Testis (tissue), 3 donors: ENCODE measurements around the gene CFAP46. TPM values are rescaled to one million over a fixed set of nuclear protein-coding genes. Genes with fewer than 3 reads are reported as not detected.

Experiments used
- DNase-seq: peaks from one replicate; pipeline ENCODE4 v3.0.0-alpha.2; 2019
- H3K27ac ChIP-seq, 2 donors: fragments of 200-600 bp; sonication (generic); one replicate each; pipeline ENCODE4 v1.5.1; 2019
- H3K27me3 ChIP-seq: fragments of 200-600 bp; sonication (generic); one replicate; pipeline ENCODE4 v1.5.1; 2019
- H3K36me3 ChIP-seq: fragments of 200-600 bp; sonication (generic); one replicate; pipeline ENCODE4 v1.5.1; 2017; ENCODE audit warnings: low read depth; ENCODE audit errors: missing control alignments
- H3K4me1 ChIP-seq: fragments of 200-600 bp; sonication (generic); one replicate; pipeline ENCODE4 v1.5.1; 2019
- H3K4me3 ChIP-seq, 2 donors: fragments of 200-600 bp; sonication (generic); one replicate each; pipeline ENCODE4 v1.5.1; 2017 to 2019
- H3K9me3 ChIP-seq: fragments of 200-600 bp; sonication (generic); one replicate; pipeline ENCODE4 v1.5.1; 2017
- CTCF ChIP-seq, 3 experiments: fragments of 450-650 bp in 2 of 3; fragments of 200-600 bp in 1 of 3; sonication (generic) in 1 of 3; IDR thresholded peaks; one replicate each; pipeline ENCODE4 v1.5.1; 2016 to 2019; ENCODE audit warnings: antibody characterized with exemption in 3 of 3, mild to moderate bottlenecking in 2 of 3, moderate library complexity in 1 of 3
- POLR2A ChIP-seq: fragments of 450-650 bp; IDR thresholded peaks from one replicate; pipeline ENCODE4 v1.6.1; 2017; ENCODE audit warnings: antibody characterized with exemption, mild to moderate bottlenecking, moderate library complexity
- WGBS, 2 donors: methylation state at CpG; one replicate each; pipeline ENCODE4 v1.1.5; 2018; 5-methylcytosine and 5-hydroxymethylcytosine counted together
- intact Hi-C: fragments of 100-400 bp; cut with DNase I; formaldehyde crosslinking; loops from one replicate; pipeline ENCODE4 v1.15.1; 2023; ENCODE audit warnings: low total_unique reads
- polyA plus RNA-seq: library from polyadenylated mRNA; stranded (reverse); fragments of 350-450 nt; fragmentation: Illumina TruSeq; extraction: RNeasy Lipid Tissue Mini Kit (QIAGEN cat#74804); gene quantifications from one replicate; pipeline ENCODE4 v1.2.3, GENCODE V29; 2014; ENCODE audit warnings: low read depth, low replicate concordance; ENCODE audit not compliant: insufficient read depth
- total RNA-seq, 2 donors: library from RNA; depleted of rRNA; stranded (reverse); fragments of >200 nt; gene quantifications; one replicate each; pipeline ENCODE4 v1.2.3, GENCODE V29; 2016

Gene CFAP46
- total and polyA plus RNA-seq, 3 donors from 2014 or later, result 36.0 to 67.6 (median 59.0) TPM

GRCh38 chr10:132955479-132955878, 13.1 kb upstream of the CFAP46 start:
- TF ChIP-seq CTCF (IDR thresholded peaks at IDR 0.05), result no peak
- no peak for TF ChIP-seq POLR2A
- H3K27ac ChIP-seq, result no peak overlapping the region
- H3K9me3 ChIP-seq, result no peaks in the 10 kb centered on the region
- WGBS, 2 donors, result 92 to 96% methylated on average over 11 of the region's 11 CpGs
- intact Hi-C loops, result no loop called here
- no peak overlapping the region for H3K4me3 ChIP-seq
- no peaks in the 10 kb centered on the region for H3K36me3 ChIP-seq
- DNase-seq, result no peak
- H3K4me1 ChIP-seq, result no peaks in the 10 kb centered on the region
- H3K27me3 ChIP-seq, result no peaks in the 10 kb centered on the region

GRCh38 chr10:132953428-132953827, 11.1 kb upstream of the CFAP46 start:
- no peak for TF ChIP-seq CTCF (IDR thresholded peaks at IDR 0.05)
- no peak for TF ChIP-seq POLR2A
- Histone ChIP-seq H3K4me1 (no peaks in the 10 kb centered on the region), H3K9me3 (no peaks in the 10 kb centered on the region), H3K27ac (no peak overlapping the region), H3K27me3 (no peaks in the 10 kb centered on the region), H3K36me3 (no peaks in the 10 kb centered on the region), H3K4me3 (no peak overlapping the region)
- 43 to 51% methylated on average over 5 of the region's 5 CpGs for WGBS, 2 donors
- no peak for DNase-seq
- intact Hi-C loops, result no loop called here

- DNase-seq, result no peak
- TF ChIP-seq POLR2A (no peak), CTCF (IDR thresholded peaks at IDR 0.05) (no peak)
- H3K27ac ChIP-seq, result no peak overlapping the region
- WGBS, 2 donors, result 88 to 91% methylated on average over 5 to 12 of the region's 12 CpGs
- H3K9me3 ChIP-seq, result no peaks in the 10 kb centered on the region
- no peak overlapping the region for H3K4me3 ChIP-seq
- no peaks in the 10 kb centered on the region for H3K4me1 ChIP-seq
- no peaks in the 10 kb centered on the region for H3K36me3 ChIP-seq
- intact Hi-C loops, result no loop called here
- H3K27me3 ChIP-seq, result no peaks in the 10 kb centered on the region
Observed at GRCh38 chr10:132951926-132952325, 9.6 kb upstream of the CFAP46 start.

- 76 to 83% methylated on average over 10 of the region's 10 CpGs for WGBS, 2 donors
- TF ChIP-seq CTCF (IDR thresholded peaks at IDR 0.05) (no peak), POLR2A (no peak)
- intact Hi-C loops, result no loop called here
- no peaks in the 10 kb centered on the region for H3K27me3 ChIP-seq
- H3K36me3 ChIP-seq, result no peaks in the 10 kb centered on the region
- H3K4me1 ChIP-seq, result no peaks in the 10 kb centered on the region
- H3K9me3 ChIP-seq, result no peaks in the 10 kb centered on the region
- DNase-seq, result no peak
- no peak overlapping the region for H3K27ac ChIP-seq
- no peak overlapping the region for H3K4me3 ChIP-seq
Observed at GRCh38 chr10:132948351-132948750, 6.0 kb upstream of the CFAP46 start.

- Histone ChIP-seq H3K36me3 (no peaks in the 10 kb centered on the region), H3K27ac (no peak overlapping the region), H3K4me1 (peaks cover 3% of the 10 kb centered on the region), H3K27me3 (no peaks in the 10 kb centered on the region), H3K9me3 (no peaks in the 10 kb centered on the region), H3K4me3 (no peak overlapping the region)
- DNase-seq, result no peak
- 80 to 88% methylated on average over 6 of the region's 6 CpGs for whole genome bisulfite sequencing, 2 donors
- TF ChIP-seq POLR2A, result no peak
- no peak for TF ChIP-seq CTCF (IDR thresholded peaks at IDR 0.05)
- intact Hi-C loops, result no loop called here
Observed at GRCh38 chr10:132947843-132948242, 5.5 kb upstream of the CFAP46 start.
